HCT116 (cell line): ENCODE measurements around the gene TOM1. TPM values are rescaled to one million over a fixed set of nuclear protein-coding genes. Genes with fewer than 3 reads are reported as not detected.

ENCODE experiments used
- ATAC-seq: fragments of 200-7000 bp; cut with Tn5 transposase; 2 replicates; pipeline ENCODE4 v1.9.1; 2020; ENCODE audit warnings: mild to moderate bottlenecking, moderate library complexity
- BruUV-seq: library from RNA; stranded (reverse); fragments of 400-500 nt; replicated peaks from 2 replicates; lab custom pipeline; 2021; lab: Mats Ljungman, UMichigan
- CTCF ChIA-PET: fragments of 300-600 bp; sonication (Branson Sonifier 250); formaldehyde crosslinking; loops from one replicate; lab custom pipeline; 2021; ENCODE audit warnings: antibody characterized with exemption; lab: Charles Lee
- POLR2A ChIA-PET: fragments of 300-600, 350-600 bp; sonication (Branson Sonifier 250); formaldehyde crosslinking; loops from one replicate; lab custom pipeline; 2021; ENCODE audit warnings: antibody characterized with exemption; lab: Charles Lee
- RAD21 ChIA-PET, 2 experiments: fragments of 300-600 bp; sonication (Branson Sonifier 250); formaldehyde crosslinking; loops; one replicate each; lab custom pipeline; 2023; ENCODE audit warnings: low total read pairs in 2 of 2; ENCODE audit not compliant: uncharacterized antibody in 2 of 2, unreplicated experiment in 2 of 2, low non-redundant PET in 1 of 2; lab: Charles Lee
- DNase-seq: peaks from one replicate; pipeline ENCODE4 v3.0.0-alpha.2; 2010; ENCODE audit warnings: low read depth, low spot score
- H2AFZ ChIP-seq: fragments of 200-600 bp; shearing (Covaris generic), sonication (generic); 2 replicates; pipeline ENCODE4 v1.6.1; 2017; ENCODE audit warnings: low read depth, mixed run types, mixed read lengths, antibody characterized with exemption, low read length; ENCODE audit not compliant: poor library complexity, severe bottlenecking
- H3K27ac ChIP-seq: 2 replicates; pipeline ENCODE4 v1.5.1; 2012; ENCODE audit warnings: low read depth, low read length
- H3K27me3 ChIP-seq: fragments of 200-600 bp; sonication (generic); 2 replicates; pipeline ENCODE4 v1.6.1; 2016; ENCODE audit warnings: mixed run types, low read length, mixed read lengths; ENCODE audit not compliant: insufficient read depth
- H3K36me3 ChIP-seq, 2 experiments: fragments of 200-500 bp in 1 of 2; fragments of 200-600 bp in 1 of 2; sonication (Bioruptor generic) in 1 of 2; sonication (generic) in 1 of 2; 2 replicates each; pipeline versions ENCODE4 v1.5.1 to v1.6.1; 2014 to 2016; ENCODE audit warnings: low read length in 2 of 2, inconsistent platforms in 1 of 2, mixed read lengths in 1 of 2, mixed run types in 1 of 2; ENCODE audit not compliant: insufficient read depth in 2 of 2, control insufficient read depth in 1 of 2
- H3K4me1 ChIP-seq, 2 experiments: fragments of 200-600 bp in 1 of 2; sonication (generic) in 1 of 2; 2 replicates each; pipeline versions ENCODE4 v1.5.1 to v1.6.1; 2012 to 2017; ENCODE audit warnings: low read length in 2 of 2, inconsistent platforms in 1 of 2, mild to moderate bottlenecking in 1 of 2, mixed read lengths in 1 of 2, mixed run types in 1 of 2, moderate library complexity in 1 of 2; ENCODE audit not compliant: insufficient read depth in 2 of 2, control insufficient read depth in 1 of 2
- H3K4me2 ChIP-seq: fragments of 200-600 bp; sonication (generic); 2 replicates; pipeline ENCODE4 v1.6.1; 2017; ENCODE audit warnings: mixed run types, low read length, mixed read lengths
- H3K4me3 ChIP-seq, 2 experiments: fragments of 200-600 bp in 1 of 2; sonication (generic) in 1 of 2; replicated peaks in 1 of 2; 2 replicates each; pipeline ENCODE4 v1.5.1; 2011 to 2016; ENCODE audit warnings: low read length in 2 of 2, control low read depth in 1 of 2, low read depth in 1 of 2, mild to moderate bottlenecking in 1 of 2, mixed read lengths in 1 of 2, mixed run types in 1 of 2
- H3K79me2 ChIP-seq: fragments of 200-600 bp; sonication (generic); 2 replicates; pipeline ENCODE4 v1.6.1; 2017; ENCODE audit warnings: mild to moderate bottlenecking, mixed run types, low read length, moderate library complexity, mixed read lengths; ENCODE audit not compliant: insufficient read depth
- H3K9ac ChIP-seq: fragments of 200-600 bp; sonication (generic); 2 replicates; pipeline ENCODE4 v1.6.1; 2016; ENCODE audit warnings: low read length, mixed read lengths
- H3K9me2 ChIP-seq: fragments of 200-600 bp; sonication (generic), shearing (Covaris generic); 2 replicates; pipeline ENCODE4 v1.6.1; 2017; ENCODE audit warnings: mixed run types, mild to moderate bottlenecking, moderate library complexity; ENCODE audit not compliant: insufficient read depth
- H3K9me3 ChIP-seq, 2 experiments: fragments of 200-500 bp in 1 of 2; fragments of 200-600 bp in 1 of 2; sonication (Bioruptor generic) in 1 of 2; sonication (generic) in 1 of 2; 2 replicates each; pipeline ENCODE4 v1.6.1; 2014 to 2017; ENCODE audit warnings: low read length in 2 of 2, mixed read lengths in 2 of 2, inconsistent platforms in 1 of 2, low read depth in 1 of 2, mild to moderate bottlenecking in 1 of 2, mixed run types in 1 of 2, moderate library complexity in 1 of 2; ENCODE audit not compliant: control insufficient read depth in 1 of 2, insufficient read depth in 1 of 2
- H4K20me1 ChIP-seq: fragments of 200-600 bp; sonication (generic), shearing (Covaris generic); 2 replicates; pipeline ENCODE4 v1.6.1; 2017; ENCODE audit warnings: mixed run types, mild to moderate bottlenecking, moderate library complexity; ENCODE audit not compliant: insufficient read depth
- EGR1 ChIP-seq: IDR thresholded peaks from 2 replicates; pipeline ENCODE4 v1.6.1; 2012; ENCODE audit warnings: low read depth
- RAD21 ChIP-seq: IDR thresholded peaks from 2 replicates; pipeline ENCODE4 v1.6.1; 2012; ENCODE audit warnings: low read depth, mild to moderate bottlenecking
- SIN3A ChIP-seq: IDR thresholded peaks from 2 replicates; pipeline ENCODE4 v1.6.1; 2012; ENCODE audit warnings: low read depth
- SRF ChIP-seq: IDR thresholded peaks from 2 replicates; pipeline ENCODE4 v1.6.1; 2012; ENCODE audit warnings: low read depth
- ZNF274 ChIP-seq: fragments of 200-500 bp; sonication (Bioruptor generic); IDR thresholded peaks from 2 replicates; pipeline ENCODE4 v1.6.1; 2014; ENCODE audit warnings: mild to moderate bottlenecking, low read depth, low read length, inconsistent platforms
- intact Hi-C: fragments of 100-400 bp; cut with micrococcal nuclease; formaldehyde crosslinking; loops from 2 replicates; pipeline ENCODE4 v1.10.0; 2022
- total RNA-seq: library from RNA; stranded (reverse); gene quantifications from one replicate; pipeline ENCODE4 v1.2.1, GENCODE V29; 2021; ENCODE audit not compliant: unreplicated experiment
- TF ChIP-seq, protein P1 (sequence below): IDR thresholded peaks from 2 replicates; pipeline ENCODE4 v1.6.1; 2012

The TOM1 gene
- total RNA-seq, 1 experiment from 2014 or later: 18.0 TPM

DNA sequence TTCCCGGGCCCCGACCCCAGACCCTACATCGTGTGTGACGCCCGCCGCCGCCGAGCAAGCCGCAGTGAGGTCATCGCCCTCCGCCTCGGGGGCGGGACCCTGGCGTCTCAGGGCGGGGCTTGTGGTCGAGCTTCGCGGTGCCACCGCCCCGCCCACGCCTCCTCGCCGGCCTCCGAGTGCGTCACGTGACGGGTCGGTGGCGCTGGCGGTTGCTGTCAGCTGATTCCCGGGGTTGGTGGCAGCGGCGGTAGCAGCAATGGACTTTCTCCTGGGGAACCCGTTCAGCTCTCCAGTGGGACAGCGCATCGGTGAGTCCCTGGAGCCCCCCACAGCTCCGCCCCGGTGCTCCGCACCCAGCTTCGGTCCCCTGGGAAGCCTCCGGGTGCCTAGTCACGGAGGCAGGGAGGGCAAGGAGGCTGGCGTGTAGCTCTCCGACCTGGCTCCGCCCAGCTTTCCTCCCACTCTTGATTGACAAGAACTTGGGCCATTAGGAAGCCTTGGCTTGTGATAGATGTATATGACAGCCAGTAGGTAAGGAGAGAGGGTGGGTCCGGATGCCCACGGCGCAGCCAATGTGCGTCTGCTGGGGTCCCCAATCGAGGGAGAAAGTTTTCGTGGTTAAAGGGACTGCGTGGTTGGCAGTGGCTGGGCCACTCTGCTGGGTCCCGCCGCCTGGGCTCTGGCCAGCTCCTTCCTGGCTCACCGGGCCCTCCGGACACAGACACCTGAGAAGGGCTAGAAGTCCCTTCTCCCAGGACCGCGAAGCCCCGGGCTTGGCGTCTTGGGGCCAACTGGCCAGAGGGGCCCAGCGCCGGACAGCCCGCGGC lies at the start of gene TOM1 (continued):
- TF ChIP-seq ZNF274 (no peak), EGR1 (peak; percentile 97)

DNA sequence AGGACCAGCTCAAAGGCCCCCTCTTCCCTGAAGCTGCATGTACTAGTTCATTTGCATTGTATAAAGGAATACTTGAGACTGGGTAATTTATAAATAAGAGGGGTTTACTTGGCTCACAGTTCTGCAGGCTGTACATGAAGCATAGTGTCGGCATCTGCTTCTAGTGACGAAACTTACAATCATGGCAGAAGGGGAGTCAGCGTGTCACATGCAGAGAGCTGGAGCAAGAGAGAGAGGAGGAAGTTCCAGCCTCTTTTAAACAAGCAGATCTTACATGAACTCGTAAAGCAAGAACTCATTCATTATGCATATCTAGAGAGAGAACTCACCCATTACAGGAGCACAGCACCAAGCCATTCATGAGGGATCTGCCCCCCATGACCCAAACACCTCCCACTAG lies 49.5 kb upstream of the TOM1 start:
- CTCF ChIA-PET: no interaction called here

DNA sequence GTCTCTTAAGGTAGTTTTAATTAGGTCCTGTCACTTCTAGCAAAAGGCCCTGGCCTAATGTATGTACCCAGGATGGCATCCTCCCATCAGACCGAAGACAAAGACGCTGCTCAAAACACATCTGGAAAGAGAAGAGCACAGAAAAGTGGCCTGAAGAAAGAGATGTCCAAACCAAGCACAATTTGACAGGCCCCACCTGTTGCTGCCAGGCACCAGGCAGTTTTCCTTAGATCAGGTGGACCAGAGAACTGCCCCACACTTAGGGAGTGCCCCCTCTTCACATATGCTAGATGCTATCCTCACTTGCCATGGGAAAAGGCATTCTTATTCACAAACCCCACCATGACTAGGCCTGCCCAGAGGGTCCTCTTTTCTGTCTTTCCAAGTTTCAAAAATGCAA lies 45.7 kb upstream of the TOM1 start:
- H2AFZ ChIP-seq: no peak overlapping the region
- H3K4me2 ChIP-seq: no peak overlapping the region
- peaks cover 9 to 16% of the 10 kb centered on the region in 2 experiments; a peak in 3 of 4 replicates for H3K4me1 ChIP-seq
- CTCF ChIA-PET: interaction anchor here (1.4 kb wide), 1 partner anchor 22 kb away, joined by 6 read pairs; no protein-coding TSS in a partner anchor
- RAD21 ChIA-PET: no interaction called here
- H3K27ac ChIP-seq: no peak overlapping the region
- DNase-seq: no peak
- peaks cover 19% of the 10 kb centered on the region for H3K79me2 ChIP-seq
- no peak overlapping the region for H3K4me3 ChIP-seq
- no peak overlapping the region for H3K9ac ChIP-seq
- no peaks in the 10 kb centered on the region for H4K20me1 ChIP-seq
- no peaks in the 10 kb centered on the region for H3K9me2 ChIP-seq
- intact Hi-C loops: no loop called here
- H3K36me3 ChIP-seq: 0 out of 4 replicates have a peak, but pooled peaks cover 0 to 2% of the 10 kb centered on the region in 2 experiments
- H3K9me3 ChIP-seq: no peaks in the 10 kb centered on the region
- TF ChIP-seq SIN3A (no peak), RAD21 (no peak), SRF (no peak)
- H3K27me3 ChIP-seq: no peaks in the 10 kb centered on the region
- BruUV-seq: no TSS peak
- no peak for ATAC-seq
- POLR2A ChIA-PET: no interaction called here

More for the DNA sequence above, 49.5 kb upstream of the TOM1 start:
- no peak for DNase-seq
- H3K79me2 ChIP-seq: no peaks in the 10 kb centered on the region
- no peak overlapping the region for H3K9ac ChIP-seq
- no peaks in the 10 kb centered on the region for H3K27me3 ChIP-seq
- no peak for TF ChIP-seq SRF
- TF ChIP-seq, protein P1, sequence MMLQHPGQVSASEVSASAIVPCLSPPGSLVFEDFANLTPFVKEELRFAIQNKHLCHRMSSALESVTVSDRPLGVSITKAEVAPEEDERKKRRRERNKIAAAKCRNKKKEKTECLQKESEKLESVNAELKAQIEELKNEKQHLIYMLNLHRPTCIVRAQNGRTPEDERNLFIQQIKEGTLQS: no peak
- H2AFZ ChIP-seq: no peak overlapping the region
- H3K4me2 ChIP-seq: no peak overlapping the region
- H3K27ac ChIP-seq: no peak overlapping the region
- H3K9me2 ChIP-seq: no peaks in the 10 kb centered on the region
- POLR2A ChIA-PET: no interaction called here
- no peaks in the 10 kb centered on the region for H3K9me3 ChIP-seq
- no peaks in the 10 kb centered on the region for H3K4me1 ChIP-seq
- intact Hi-C loops: no loop called here
- no peaks in the 10 kb centered on the region for H4K20me1 ChIP-seq
- H3K4me3 ChIP-seq: no peak overlapping the region
- no TSS peak for BruUV-seq
- RAD21 ChIA-PET: no interaction called here
- ATAC-seq: no peak
- no peaks in the 10 kb centered on the region for H3K36me3 ChIP-seq
